GM18868 (cell line): ENCODE data around the gene SOHLH2.

Source experiments
- ATAC-seq: cut with Tn5 transposase; IDR thresholded peaks from one replicate; pipeline ENCODE4 v1.9.1; 2021; ENCODE audit warnings: mild to moderate bottlenecking, moderate library complexity; ENCODE audit not compliant: unreplicated experiment

SOHLH2 gene

GRCh38 chr13:36188441-36188840 is 25.9 kb downstream of the SOHLH2 start:
- no peak for ATAC-seq

DNA sequence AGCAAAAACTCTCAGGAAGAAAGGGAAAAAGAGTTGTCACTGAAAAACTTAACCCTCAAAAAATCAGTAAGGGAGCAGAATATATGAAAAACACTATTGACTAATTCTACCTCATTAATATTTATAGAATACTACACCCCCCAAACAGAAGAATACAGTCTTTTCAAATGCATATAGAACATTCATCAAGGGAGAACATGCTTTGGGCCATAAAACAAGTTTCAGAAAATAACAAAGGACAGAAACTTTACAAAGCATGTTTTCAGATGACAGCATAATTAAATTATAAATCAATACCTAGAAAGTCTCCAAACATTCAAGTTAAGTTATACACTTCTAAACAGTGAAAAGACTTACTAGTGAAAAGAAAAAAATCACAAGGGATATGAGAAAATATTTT is 30.5 kb downstream of the SOHLH2 start:
- ATAC-seq, result no peak

DNA sequence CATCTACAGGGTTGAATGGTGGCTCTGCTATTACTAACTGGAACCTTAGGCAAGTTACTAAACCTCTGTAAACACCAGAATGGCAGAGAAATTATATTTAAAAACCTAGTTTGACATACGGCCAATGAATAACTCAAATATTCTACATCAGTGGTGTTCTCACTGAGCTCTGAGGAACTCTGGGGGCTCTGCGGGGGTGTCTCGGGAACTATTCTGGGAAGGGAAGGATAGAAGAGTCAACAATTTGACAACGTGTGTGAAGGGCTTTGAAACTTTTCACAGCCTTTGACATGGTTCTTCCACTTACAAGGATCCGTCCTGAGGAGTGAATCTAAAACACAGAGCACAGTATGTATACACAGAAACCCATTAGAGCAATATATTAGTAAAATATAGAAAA is 38.7 kb downstream of the SOHLH2 start:
- ATAC-seq, result no peak

DNA sequence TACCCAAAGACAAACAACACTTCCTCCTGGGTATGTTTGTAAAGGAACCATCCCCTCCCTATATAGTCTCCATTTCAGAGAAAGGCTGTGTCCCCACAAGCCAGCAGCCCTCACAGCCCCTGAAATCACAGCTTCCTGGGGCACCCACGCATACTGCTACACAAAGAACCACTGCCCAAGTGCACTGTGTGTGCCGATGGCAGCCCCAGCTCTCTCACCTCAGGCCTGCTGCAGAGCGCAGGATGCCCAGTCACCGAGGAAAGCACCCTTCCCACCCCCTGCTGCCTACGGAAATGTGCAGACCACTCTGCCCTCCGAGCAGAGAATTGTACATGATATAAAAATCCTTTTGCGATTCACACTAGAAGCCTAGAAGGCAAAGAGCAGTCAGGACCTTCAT is 39.4 kb downstream of the SOHLH2 start:
- ATAC-seq, result no peak

GRCh38 chr13:36173571-36174322 is 40.6 kb downstream of the SOHLH2 start:
- ATAC-seq, result no peak

- ATAC-seq, result no peak
Measured at GRCh38 chr13:36166046-36166445, 48.3 kb downstream of the SOHLH2 start.

- no peak for ATAC-seq
Measured at GRCh38 chr13:36163809-36164308, 50.5 kb downstream of the SOHLH2 start.

GRCh38 chr13:36163286-36163685 is 51.1 kb downstream of the SOHLH2 start:
- no peak for ATAC-seq

DNA sequence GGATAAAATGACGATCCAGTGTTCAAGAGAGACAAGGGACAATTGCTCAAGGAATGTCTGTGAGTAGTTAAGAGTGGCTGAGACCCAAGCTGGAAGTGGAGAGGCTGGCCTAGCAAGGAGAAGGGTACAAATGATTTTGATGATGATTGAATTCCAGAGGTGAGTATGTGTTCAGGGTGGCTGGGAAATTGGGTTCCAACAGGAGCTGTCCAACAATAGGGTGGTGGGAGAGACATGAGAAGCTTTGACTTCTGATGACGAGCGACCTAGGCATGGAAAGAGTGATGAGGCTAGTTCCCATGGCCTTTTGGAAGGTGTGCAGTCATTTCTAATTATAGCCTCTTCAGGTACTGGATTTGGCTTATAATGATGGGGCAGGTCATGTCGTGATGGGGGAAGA is 54.1 kb downstream of the SOHLH2 start:
- no peak for ATAC-seq

- no peak for ATAC-seq
Measured at GRCh38 chr13:36158611-36159010, 55.7 kb downstream of the SOHLH2 start.

- no peak for ATAC-seq
Measured at GRCh38 chr13:36157480-36157879, 56.9 kb downstream of the SOHLH2 start.

DNA sequence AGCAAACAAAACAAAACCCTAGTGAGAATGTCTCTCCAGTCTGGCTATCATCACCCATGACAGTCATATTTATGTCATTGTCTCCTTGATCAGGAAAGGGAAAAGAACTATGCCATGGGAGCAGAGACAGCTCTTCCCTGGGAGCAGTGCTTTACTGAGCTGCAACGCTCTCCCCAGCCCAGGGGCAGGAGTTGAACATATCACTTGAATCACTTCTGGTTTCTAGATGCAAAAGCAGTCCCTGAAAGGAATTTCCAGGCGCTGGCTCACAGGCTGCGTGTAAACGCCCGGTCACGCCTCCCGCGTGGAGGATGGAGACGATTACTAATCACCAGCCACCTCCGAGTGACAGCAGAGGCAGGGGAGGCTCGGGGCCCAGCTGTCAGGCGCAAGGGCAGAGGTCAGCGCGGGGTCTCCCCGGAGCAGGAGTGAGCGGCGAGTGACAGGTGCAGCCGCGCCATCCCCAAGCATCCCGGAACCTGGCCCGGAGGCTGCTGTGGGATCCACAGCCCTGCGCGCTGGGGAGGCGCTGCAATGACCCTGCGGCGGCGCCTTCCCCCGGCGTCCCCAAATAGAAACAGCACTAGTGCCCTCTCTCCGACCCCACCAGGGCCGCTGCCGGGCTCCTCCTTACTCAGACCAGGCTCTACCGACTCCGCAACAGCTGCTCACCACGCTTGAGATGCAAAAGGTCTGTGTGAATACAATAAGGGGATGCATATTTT is 59.6 kb downstream of the SOHLH2 start:
- no peak for ATAC-seq

- ATAC-seq, result no peak
Measured at GRCh38 chr13:36151591-36151990, 62.8 kb downstream of the SOHLH2 start.

- no peak for ATAC-seq
Measured at GRCh38 chr13:36148446-36148845, 65.9 kb downstream of the SOHLH2 start.

GRCh38 chr13:36147330-36147729 is 67.0 kb downstream of the SOHLH2 start:
- no peak for ATAC-seq

DNA sequence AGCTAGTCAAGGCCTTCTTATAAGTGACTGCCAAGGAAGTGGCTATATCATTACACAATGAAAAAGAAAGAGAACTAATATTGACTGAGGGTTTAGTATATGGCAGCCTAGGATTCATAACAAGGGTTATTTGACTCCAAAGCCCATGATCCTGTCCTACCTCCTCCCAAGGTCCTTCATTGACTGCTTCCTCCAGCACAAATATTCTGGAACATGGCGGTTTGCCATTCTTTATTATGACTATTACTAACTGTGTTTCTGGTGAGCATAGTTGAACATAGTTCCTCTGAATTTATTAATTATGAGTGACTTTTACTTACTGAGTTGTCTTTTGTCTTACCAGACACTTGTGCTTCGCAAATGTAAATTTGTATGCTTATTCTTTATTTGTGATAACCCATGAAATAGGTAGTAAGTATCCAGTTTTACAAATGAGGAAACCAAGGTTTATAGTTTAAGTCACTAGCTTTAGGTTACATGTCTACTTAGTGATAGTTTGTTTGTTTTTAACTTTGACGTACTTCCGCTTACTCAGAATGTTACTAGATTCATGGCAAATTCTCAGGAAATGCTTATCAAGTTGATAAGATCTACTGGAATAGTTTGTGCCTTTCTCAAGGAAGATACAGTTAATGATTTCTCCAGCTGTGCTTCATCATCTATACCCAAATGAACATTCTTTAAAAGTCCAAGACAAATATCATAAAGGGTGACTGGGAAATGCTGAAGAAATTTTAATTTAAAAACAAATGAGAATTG is 67.7 kb downstream of the SOHLH2 start:
- no peak for ATAC-seq

DNA sequence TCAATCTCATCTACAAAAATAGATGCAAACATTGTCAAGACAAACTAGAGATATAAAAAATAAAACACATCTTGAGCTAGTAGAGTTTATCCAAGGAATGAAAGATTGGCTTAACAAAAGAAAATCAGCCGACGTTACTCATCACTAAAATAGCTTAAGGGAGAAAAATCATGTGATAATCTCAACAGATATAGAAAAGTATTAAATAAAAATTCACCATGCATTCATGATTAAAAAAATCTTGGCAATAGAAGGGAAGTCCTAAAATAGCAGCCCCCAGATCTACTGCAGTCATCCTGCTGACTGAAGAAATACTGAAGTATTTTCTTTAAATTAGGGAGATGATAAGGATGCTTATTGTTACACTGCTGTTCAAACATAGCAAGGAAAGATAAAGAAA is 70.6 kb downstream of the SOHLH2 start:
- no peak for ATAC-seq

GRCh38 chr13:36142735-36143134 is 71.6 kb downstream of the SOHLH2 start:
- no peak for ATAC-seq

DNA sequence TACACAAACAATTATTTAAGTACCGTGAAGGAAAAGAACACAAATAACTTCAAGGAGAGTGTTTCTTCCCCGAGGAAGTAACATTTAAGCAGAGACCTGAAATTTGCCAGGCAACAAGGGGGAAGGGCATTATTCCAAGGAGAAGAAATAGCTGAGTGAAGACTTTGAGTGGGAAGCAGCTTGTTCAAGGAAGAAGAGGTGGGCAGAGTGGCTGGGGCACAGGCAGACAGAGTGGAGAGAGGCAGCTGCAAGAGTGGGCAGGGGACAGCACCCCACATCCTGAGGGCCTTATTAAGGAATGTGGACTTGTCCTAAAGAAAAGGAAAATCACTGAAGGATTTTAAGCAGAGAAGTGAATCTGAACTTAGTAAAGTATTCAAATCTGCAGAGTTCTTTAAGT is 78.5 kb downstream of the SOHLH2 start:
- ATAC-seq, result no peak

- ATAC-seq, result no peak
Measured at GRCh38 chr13:36134632-36135031, 79.7 kb downstream of the SOHLH2 start.

- no peak for ATAC-seq
Measured at GRCh38 chr13:36133950-36134626, 80.3 kb downstream of the SOHLH2 start.
